ENCODE results near the gene SLC13A3. TPM values are rescaled to one million over a fixed set of nuclear protein-coding genes. Genes with fewer than 3 reads are reported as not detected.

The SLC13A3 gene
- total RNA-seq, 1 donor from 2014 or later: 5.5 TPM

GRCh38 chr20:46621492-46621891 lies 29.8 kb downstream of the SLC13A3 start:
- DNase-seq (ENCODE audit: low read depth) (no peak), FAIRE-seq (no peak)
- Histone ChIP-seq H3K4me3 (ENCODE audit: low read depth, low read length) (no peak overlapping the region), H3K36me3 (ENCODE audit: control insufficient read depth, insufficient read depth, low read length) (no peaks in the 10 kb centered on the region), H3K27me3 (ENCODE audit: control insufficient read depth, insufficient read depth, low read length) (no peaks in the 10 kb centered on the region)
- no peak for TF ChIP-seq CTCF (IDR thresholded peaks at IDR 0.05; ENCODE audit: insufficient read depth, low read length, severe bottlenecking)

GRCh38 chr20:46619445-46619844 lies 31.8 kb downstream of the SLC13A3 start:
- FAIRE-seq (no peak), DNase-seq (ENCODE audit: low read depth) (no peak)
- Histone ChIP-seq H3K36me3 (ENCODE audit: control insufficient read depth, insufficient read depth, low read length) (no peaks in the 10 kb centered on the region), H3K4me3 (ENCODE audit: low read depth, low read length) (no peak overlapping the region), H3K27me3 (ENCODE audit: control insufficient read depth, insufficient read depth, low read length) (no peaks in the 10 kb centered on the region)
- no peak for TF ChIP-seq CTCF (IDR thresholded peaks at IDR 0.05; ENCODE audit: insufficient read depth, low read length, severe bottlenecking)

GRCh38 chr20:46618316-46619100 lies 32.8 kb downstream of the SLC13A3 start:
- FAIRE-seq: no peak
- TF ChIP-seq CTCF (IDR thresholded peaks at IDR 0.05; ENCODE audit: insufficient read depth, low read length, severe bottlenecking): no peak
- Histone ChIP-seq H3K27me3 (ENCODE audit: control insufficient read depth, insufficient read depth, low read length) (no peaks in the 10 kb centered on the region), H3K36me3 (ENCODE audit: control insufficient read depth, insufficient read depth, low read length) (no peaks in the 10 kb centered on the region), H3K4me3 (ENCODE audit: low read depth, low read length) (no peak overlapping the region)
- no peak for DNase-seq (ENCODE audit: low read depth)

- Histone ChIP-seq H3K27me3 (ENCODE audit: control insufficient read depth, insufficient read depth, low read length) (no peaks in the 10 kb centered on the region), H3K36me3 (ENCODE audit: control insufficient read depth, insufficient read depth, low read length) (no peaks in the 10 kb centered on the region), H3K4me3 (ENCODE audit: low read depth, low read length) (no peak overlapping the region)
- DNase-seq (ENCODE audit: low read depth): no peak
- FAIRE-seq: no peak
- TF ChIP-seq CTCF (IDR thresholded peaks at IDR 0.05; ENCODE audit: insufficient read depth, low read length, severe bottlenecking): no peak
Observed at GRCh38 chr20:46614503-46614902, 36.8 kb downstream of the SLC13A3 start.

GRCh38 chr20:46610145-46610544 lies 41.1 kb downstream of the SLC13A3 start:
- H3K36me3 ChIP-seq (ENCODE audit: control insufficient read depth, insufficient read depth, low read length): no peaks in the 10 kb centered on the region
- H3K27me3 ChIP-seq (ENCODE audit: control insufficient read depth, insufficient read depth, low read length): no peaks in the 10 kb centered on the region
- H3K4me3 ChIP-seq (ENCODE audit: low read depth, low read length): no peak overlapping the region
- DNase-seq (ENCODE audit: low read depth): no peak
- FAIRE-seq: no peak
- no peak for TF ChIP-seq CTCF (IDR thresholded peaks at IDR 0.05; ENCODE audit: insufficient read depth, low read length, severe bottlenecking)

- H3K4me3 ChIP-seq (ENCODE audit: low read depth, low read length): no peak overlapping the region
- TF ChIP-seq CTCF (IDR thresholded peaks at IDR 0.05; ENCODE audit: insufficient read depth, low read length, severe bottlenecking): no peak
- no peak for DNase-seq (ENCODE audit: low read depth)
- no peaks in the 10 kb centered on the region for H3K27me3 ChIP-seq (ENCODE audit: control insufficient read depth, insufficient read depth, low read length)
- no peaks in the 10 kb centered on the region for H3K36me3 ChIP-seq (ENCODE audit: control insufficient read depth, insufficient read depth, low read length)
- no peak for FAIRE-seq
Observed at GRCh38 chr20:46609043-46609442, 42.2 kb downstream of the SLC13A3 start.

All from bronchial epithelial cell (primary cell).